HG03460 (cell line): ENCODE measurements around the gene ANKRD1.
"Not testable (repeated sequence)": the region's sequence is repeated elsewhere in the genome, so short reads cannot be mapped to it uniquely, and the experiment has no call there.

ENCODE experiments used
- ATAC-seq: cut with Tn5 transposase; IDR thresholded peaks from one replicate; pipeline ENCODE4 v1.9.1; 2021; ENCODE audit not compliant: unreplicated experiment

The ANKRD1 gene

DNA sequence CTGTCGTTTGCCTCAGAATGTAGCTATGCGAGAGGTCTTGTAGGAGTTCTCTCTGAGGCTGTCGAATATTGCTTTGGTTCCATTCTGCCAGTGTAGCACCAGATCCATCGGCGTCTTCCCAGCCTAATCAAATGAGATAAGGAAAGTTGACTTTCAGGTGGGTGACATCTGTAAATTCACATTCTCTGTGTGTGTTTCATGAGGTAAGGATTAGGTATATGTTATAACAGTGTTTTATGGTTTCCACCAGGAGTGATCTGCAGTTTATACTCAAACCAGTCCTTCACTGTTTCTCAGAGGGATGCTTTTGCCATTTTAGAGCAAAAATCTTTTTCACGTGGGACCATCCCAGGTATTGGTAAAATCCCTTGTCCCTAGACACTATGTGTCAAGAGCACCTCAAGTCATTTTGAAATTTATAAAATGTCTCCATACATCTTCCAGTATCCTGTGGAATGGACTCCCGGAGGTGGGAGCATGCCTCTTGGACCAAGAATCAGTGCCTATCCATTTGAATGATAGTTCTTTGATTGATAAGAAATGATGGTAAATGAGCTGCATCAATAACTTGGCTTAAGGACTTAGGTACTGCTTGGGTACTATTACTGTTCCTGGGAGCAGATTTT lies 7.9 kb downstream of the ANKRD1 start:
- ATAC-seq: no peak

- no peak for ATAC-seq
Observed at GRCh38 chr10:90912174-90912573, 8.7 kb downstream of the ANKRD1 start.

GRCh38 chr10:90911133-90912051 lies 9.5 kb downstream of the ANKRD1 start:
- peak; percentile 77 for ATAC-seq

DNA sequence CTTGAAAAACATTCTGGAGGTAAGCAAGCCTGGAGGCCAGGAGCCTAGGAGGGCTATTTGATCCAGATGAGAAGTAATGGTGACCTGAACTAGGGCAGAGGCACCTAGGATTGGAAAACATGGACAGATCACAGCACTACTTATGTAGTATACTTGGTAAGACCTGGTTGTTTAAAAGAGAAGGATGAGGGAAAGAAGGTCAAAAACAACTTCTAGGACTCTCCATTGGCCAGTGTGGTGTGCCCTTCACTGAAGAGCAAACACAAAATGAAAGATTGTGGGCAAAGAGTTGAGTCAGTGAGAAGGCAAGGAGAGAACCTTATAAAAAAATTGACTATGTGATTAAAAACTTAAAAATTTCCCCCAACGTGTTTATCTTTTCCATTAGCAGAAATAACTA lies 14.3 kb downstream of the ANKRD1 start:
- no peak for ATAC-seq

GRCh38 chr10:90905925-90906324 lies 15.0 kb downstream of the ANKRD1 start:
- no peak for ATAC-seq

GRCh38 chr10:90896916-90897315 lies 24.0 kb downstream of the ANKRD1 start:
- not testable (repeated sequence) for ATAC-seq

- ATAC-seq: no peak
Observed at GRCh38 chr10:90893190-90893589, 27.7 kb downstream of the ANKRD1 start.

- ATAC-seq: no peak
Observed at GRCh38 chr10:90890347-90890746, 30.5 kb downstream of the ANKRD1 start.

DNA sequence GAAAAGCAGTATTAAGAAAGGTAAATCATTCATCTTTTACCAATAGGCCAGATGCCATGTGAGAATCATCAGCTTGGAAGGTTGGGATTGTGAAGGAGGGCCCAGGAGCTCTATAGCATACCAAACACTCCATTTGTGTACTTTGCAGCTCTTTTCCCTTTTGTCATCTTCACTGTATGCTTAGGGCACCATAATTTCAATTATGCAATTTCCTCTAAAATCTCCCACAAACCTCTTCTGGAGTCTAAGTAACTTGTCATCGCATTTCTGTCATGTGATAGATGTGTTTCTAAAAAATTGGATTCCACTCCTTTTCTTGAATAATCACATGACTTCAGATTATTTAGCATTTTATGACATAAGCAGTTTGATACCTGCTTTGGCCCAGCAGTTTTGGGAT lies 31.3 kb downstream of the ANKRD1 start:
- ATAC-seq: no peak

- no peak for ATAC-seq
Observed at GRCh38 chr10:90888387-90888786, 32.5 kb downstream of the ANKRD1 start.

DNA sequence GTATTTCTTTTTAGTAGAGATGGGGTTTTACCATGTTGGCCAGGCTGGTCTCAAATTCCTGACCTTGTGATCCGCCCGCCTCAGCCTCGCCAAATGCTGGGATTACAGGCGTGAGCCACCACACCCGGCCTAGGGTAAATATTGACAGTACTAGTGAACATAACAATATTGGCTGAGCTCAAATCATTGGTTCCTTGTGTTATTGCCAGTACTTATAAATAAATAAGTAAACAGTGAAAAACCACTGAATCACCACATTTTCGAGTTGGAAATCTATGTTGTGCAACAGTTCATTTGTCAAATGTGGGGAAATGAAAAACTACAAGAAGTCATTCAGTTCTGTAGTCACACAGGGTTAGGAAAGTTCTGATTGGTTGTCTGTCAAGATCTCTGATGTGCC lies 33.3 kb downstream of the ANKRD1 start:
- ATAC-seq: no peak

DNA sequence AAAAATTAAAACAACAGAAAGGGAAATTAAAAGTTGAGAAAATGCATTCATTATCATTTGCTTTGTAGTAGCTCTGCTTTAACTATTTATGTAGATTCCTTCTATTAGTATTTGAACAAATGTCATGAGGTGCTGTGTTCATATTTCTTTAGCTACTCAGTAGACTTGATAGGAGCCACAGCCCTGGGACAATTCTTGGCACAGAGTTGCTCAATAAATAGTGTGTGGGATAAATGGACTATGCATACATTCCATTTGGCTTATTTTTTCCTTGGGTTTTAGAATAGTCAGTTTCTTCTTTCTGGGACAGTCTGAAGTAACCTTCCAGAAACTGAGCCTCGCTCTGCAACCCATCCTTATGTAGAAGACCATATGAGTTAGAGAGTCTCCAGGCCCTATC lies 35.7 kb downstream of the ANKRD1 start:
- no peak for ATAC-seq

DNA sequence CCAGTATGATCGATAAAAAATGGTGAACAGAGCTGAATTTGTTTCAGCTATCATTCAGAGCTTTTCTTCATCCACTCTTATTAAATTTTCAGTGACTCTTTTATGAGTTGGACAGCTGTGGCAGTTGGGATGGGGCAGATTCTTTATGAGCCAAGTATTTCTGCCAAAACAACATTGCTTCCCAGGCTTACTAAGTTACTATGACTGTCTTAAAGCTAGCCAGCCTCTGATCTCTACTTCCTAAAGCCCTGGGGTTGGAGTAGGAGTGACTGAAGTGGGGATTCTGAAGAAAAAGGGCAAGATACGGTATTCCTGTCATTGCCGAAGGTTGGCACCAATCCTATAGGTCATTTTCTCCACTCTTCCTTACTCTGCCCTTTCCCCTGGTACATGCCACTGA lies 36.5 kb downstream of the ANKRD1 start:
- no peak for ATAC-seq

GRCh38 chr10:90880059-90880719 lies 40.7 kb downstream of the ANKRD1 start:
- ATAC-seq: not testable (repeated sequence)

GRCh38 chr10:90879062-90879461 lies 41.8 kb downstream of the ANKRD1 start:
- ATAC-seq: no peak

DNA sequence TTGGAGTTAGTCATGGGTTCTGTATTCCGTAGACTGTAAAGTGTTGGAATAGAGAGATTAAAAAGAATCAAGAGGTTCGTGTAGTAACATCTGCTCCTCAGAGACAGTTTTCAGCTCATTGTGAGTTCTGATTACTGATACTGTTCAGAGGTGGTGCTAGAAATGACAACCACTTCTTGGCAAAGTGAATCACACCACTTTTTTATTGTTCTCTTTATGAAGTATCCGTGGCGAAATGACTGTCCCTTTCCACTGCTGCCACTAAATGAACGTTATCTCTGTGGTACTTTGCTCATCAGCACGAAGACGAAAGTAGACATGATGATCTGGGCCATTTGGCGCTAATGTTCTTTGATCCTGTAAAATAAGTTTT lies 48.3 kb downstream of the ANKRD1 start:
- no peak for ATAC-seq

DNA sequence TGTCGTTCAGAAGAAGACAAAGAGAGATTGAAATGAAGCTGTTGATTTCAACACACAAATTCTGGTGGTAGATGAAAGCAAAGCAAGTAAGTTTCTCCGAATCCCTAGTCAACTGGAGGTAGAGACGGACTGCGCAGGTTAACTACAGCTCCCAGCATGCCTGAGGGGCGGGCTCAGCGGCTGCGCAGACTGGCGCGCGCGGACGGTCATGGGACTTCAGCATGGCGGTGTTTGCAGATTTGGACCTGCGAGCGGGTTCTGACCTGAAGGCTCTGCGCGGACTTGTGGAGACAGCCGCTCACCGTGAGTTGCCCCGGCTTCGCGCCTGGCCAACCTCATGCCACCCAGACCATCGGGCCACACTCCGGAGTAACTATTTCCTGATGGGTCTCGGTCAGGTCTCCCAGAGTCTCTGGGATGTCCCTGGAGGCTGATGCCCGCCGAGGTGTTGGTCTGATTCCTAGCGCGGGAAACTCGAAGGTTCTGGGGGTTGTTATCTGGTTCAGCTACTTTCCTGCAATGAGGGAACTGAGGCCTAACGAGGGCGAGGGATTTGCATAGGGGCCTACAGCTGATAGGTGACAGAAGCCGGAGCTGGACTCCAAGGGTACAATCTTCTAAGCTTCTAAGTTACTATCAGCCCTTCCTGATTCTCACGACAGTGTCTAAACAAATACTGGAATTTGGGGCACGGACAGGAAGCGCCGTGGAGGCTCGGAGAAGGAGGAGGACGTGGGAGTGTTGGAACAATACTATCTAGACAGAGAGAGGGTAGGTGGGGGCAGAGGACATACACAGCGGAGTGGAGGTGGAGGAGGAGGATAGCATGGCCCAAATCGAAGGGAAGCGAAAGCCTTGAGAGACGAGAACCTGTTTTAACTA lies 48.9 kb downstream of the ANKRD1 start, which contains the start of gene RPP30:
TSS of gene RPP30 (plus strand) at position 209 of the 882 bp plus-strand sequence. CDS start at position 222, 13 bp downstream.
- ATAC-seq: peak; percentile 98

GRCh38 chr10:90871279-90871765 lies 49.6 kb downstream of the ANKRD1 start:
- peak; percentile 57 for ATAC-seq

GRCh38 chr10:90866050-90866598 lies 54.8 kb downstream of the ANKRD1 start:
- no peak for ATAC-seq

DNA sequence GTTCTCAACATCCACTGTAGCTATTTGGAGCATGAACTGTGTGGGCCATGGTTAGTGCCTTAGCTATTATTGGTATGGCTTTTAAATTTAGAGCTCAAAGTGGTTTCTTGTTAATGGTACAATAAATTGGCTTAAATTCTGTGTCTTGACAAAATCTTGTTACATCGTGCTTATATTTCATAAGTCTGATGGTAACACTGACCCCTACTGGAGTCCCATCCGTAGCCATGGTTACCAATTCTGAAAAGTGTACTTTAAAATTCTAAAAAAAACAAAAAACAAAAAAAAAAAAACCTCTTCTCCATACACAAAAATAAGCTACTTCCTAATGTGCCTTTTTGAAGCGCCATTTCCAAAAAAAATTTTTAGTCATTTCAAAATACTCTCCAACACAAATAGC lies 55.5 kb downstream of the ANKRD1 start:
- ATAC-seq: no peak
